H1 (cell line): ENCODE measurements around the gene NAXD. TPM values are rescaled to one million over a fixed set of nuclear protein-coding genes. Genes with fewer than 3 reads are reported as not detected.

Source experiments
- CTCF ChIA-PET: fragments of 300-600 bp; sonication (Branson Sonifier 250); formaldehyde crosslinking; loops from one replicate; lab custom pipeline; 2021; ENCODE audit not compliant: partially characterized antibody; lab: Charles Lee
- POLR2A ChIA-PET: fragments of 300-600 bp; sonication (Branson Sonifier 250); formaldehyde crosslinking; loops from one replicate; lab custom pipeline; 2021; ENCODE audit warnings: inconsistent platforms; ENCODE audit not compliant: partially characterized antibody; lab: Charles Lee
- DNase-seq, 2 experiments: peaks; one replicate each; pipeline versions ENCODE4 v3.0.0 to v3.0.0-alpha.2; 2010 to 2022; ENCODE audit warnings: low spot score in 2 of 2, low read depth in 1 of 2, mixed read lengths in 1 of 2
- FAIRE-seq: peaks from 2 replicates; lab custom pipeline; 2011; peaks lifted over from hg19 to GRCh38; lab: Jason Lieb, UNC
- H2AFZ ChIP-seq: 2 replicates; pipeline ENCODE4 v1.8.1; 2012; ENCODE audit warnings: low read length, inconsistent platforms
- H2AK5ac ChIP-seq: 2 replicates; pipeline ENCODE4 v1.6.1; 2013; ENCODE audit warnings: low read depth, low read length
- H2BK120ac ChIP-seq: replicated peaks from 2 replicates; pipeline ENCODE3; 2013; ENCODE audit warnings: low read depth, low read length, inconsistent platforms
- H2BK12ac ChIP-seq: 2 replicates; pipeline ENCODE4 v1.6.1; 2013; ENCODE audit warnings: low read depth, low read length
- H2BK15ac ChIP-seq: 2 replicates; pipeline ENCODE4 v1.6.1; 2013; ENCODE audit warnings: low read length
- H2BK20ac ChIP-seq: 2 replicates; pipeline ENCODE4 v1.6.1; 2013; ENCODE audit warnings: low read length
- H2BK5ac ChIP-seq: 2 replicates; pipeline ENCODE4 v1.6.1; 2013; ENCODE audit warnings: low read depth, low read length
- H3K14ac ChIP-seq: 2 replicates; pipeline ENCODE4 v1.6.1; 2013; ENCODE audit warnings: inconsistent platforms; ENCODE audit not compliant: insufficient read length
- H3K18ac ChIP-seq: 2 replicates; pipeline ENCODE4 v1.6.1; 2013; ENCODE audit warnings: low read length; ENCODE audit errors: extremely low read depth
- H3K23ac ChIP-seq: 2 replicates; pipeline ENCODE4 v1.6.1; 2013; ENCODE audit warnings: inconsistent platforms; ENCODE audit not compliant: insufficient read length
- H3K23me2 ChIP-seq: 2 replicates; pipeline ENCODE4 v1.6.1; 2013; ENCODE audit warnings: low read depth, low read length
- H3K27ac ChIP-seq: 2 replicates; pipeline ENCODE4 v1.6.1; 2011; ENCODE audit warnings: low read depth, low read length, inconsistent platforms
- H3K27me3 ChIP-seq, 4 experiments: replicated peaks in 1 of 4; 1 replicate in 1 of 4; 2 replicates in 3 of 4; pipeline versions ENCODE4 v1.6.1 to v1.8.1; 2011 to 2013; ENCODE audit warnings: low read length in 3 of 4, mild to moderate bottlenecking in 3 of 4, inconsistent platforms in 2 of 4, mixed read lengths in 2 of 4, moderate library complexity in 1 of 4; ENCODE audit not compliant: control insufficient read depth in 3 of 4, insufficient read depth in 3 of 4; ENCODE audit errors: extremely low read depth in 1 of 4
- H3K36me3 ChIP-seq, 4 experiments: 2 replicates each; pipeline versions ENCODE4 v1.6.1 to v1.8.1; 2011 to 2013; ENCODE audit warnings: mild to moderate bottlenecking in 4 of 4, low read length in 3 of 4, moderate library complexity in 2 of 4, control low read depth in 1 of 4, inconsistent platforms in 1 of 4; ENCODE audit not compliant: insufficient read depth in 4 of 4, control insufficient read depth in 2 of 4
- H3K4ac ChIP-seq: replicated peaks from 2 replicates; pipeline ENCODE3; 2013; ENCODE audit warnings: low read length, low read depth, mixed read lengths, inconsistent platforms; ENCODE audit not compliant: insufficient read length
- H3K4me1 ChIP-seq, 4 experiments: replicated peaks in 1 of 4; 1 replicate in 1 of 4; 2 replicates in 3 of 4; pipeline versions ENCODE4 v1.6.1 to v1.8.1; 2011 to 2013; ENCODE audit warnings: low read length in 3 of 4, inconsistent platforms in 2 of 4, mixed read lengths in 1 of 4; ENCODE audit not compliant: insufficient read depth in 4 of 4, control insufficient read depth in 3 of 4
- H3K4me2 ChIP-seq, 2 experiments: 2 replicates each; pipeline versions ENCODE4 v1.6.1 to v1.8.1; 2011 to 2013; ENCODE audit warnings: low read depth in 2 of 2, low read length in 2 of 2, control low read depth in 1 of 2, inconsistent platforms in 1 of 2, mild to moderate bottlenecking in 1 of 2; ENCODE audit not compliant: insufficient read depth in 1 of 2
- H3K4me3 ChIP-seq, 4 experiments: fragments of 200-600, 300-600 bp in 1 of 4; sonication (generic), shearing (Covaris generic), sonication (Bioruptor Twin) in 1 of 4; 2 replicates each; pipeline versions ENCODE4 v1.5.1 to v1.8.1; 2011 to 2016; ENCODE audit warnings: low read length in 4 of 4, low read depth in 3 of 4, control low read depth in 2 of 4, inconsistent platforms in 2 of 4, mild to moderate bottlenecking in 2 of 4, mixed read lengths in 1 of 4, moderate library complexity in 1 of 4; ENCODE audit not compliant: insufficient read depth in 2 of 4; ENCODE audit errors: extremely low read depth in 1 of 4
- H3K56ac ChIP-seq: replicated peaks from 2 replicates; pipeline ENCODE3; 2013; ENCODE audit warnings: low read depth, mild to moderate bottlenecking, mixed read lengths, low read length, inconsistent platforms; ENCODE audit not compliant: insufficient read length
- H3K79me1 ChIP-seq: 2 replicates; pipeline ENCODE4 v1.6.1; 2013; ENCODE audit warnings: low read depth, low read length, control low read depth
- H3K79me2 ChIP-seq, 2 experiments: 2 replicates each; pipeline versions ENCODE4 v1.6.1 to v1.8.1; 2012 to 2013; ENCODE audit warnings: low read length in 2 of 2, mild to moderate bottlenecking in 2 of 2, inconsistent platforms in 1 of 2; ENCODE audit not compliant: insufficient read depth in 2 of 2, control insufficient read depth in 1 of 2
- H3K9ac ChIP-seq, 4 experiments: replicated peaks in 1 of 4; 1 replicate in 1 of 4; 2 replicates in 3 of 4; pipeline versions ENCODE4 v1.6.1 to v1.8.1; 2011 to 2013; ENCODE audit warnings: low read depth in 3 of 4, low read length in 3 of 4, control low read depth in 2 of 4, mild to moderate bottlenecking in 2 of 4, moderate library complexity in 2 of 4, inconsistent platforms in 1 of 4; ENCODE audit errors: extremely low read depth in 1 of 4
- H3K9me3 ChIP-seq, 2 experiments: 2 replicates each; pipeline versions ENCODE4 v1.6.1 to v1.8.1; 2012 to 2013; ENCODE audit warnings: mild to moderate bottlenecking in 2 of 2, moderate library complexity in 2 of 2, control low read depth in 1 of 2, inconsistent platforms in 1 of 2, low read depth in 1 of 2, low read length in 1 of 2, mixed read lengths in 1 of 2; ENCODE audit not compliant: insufficient read depth in 2 of 2
- H4K20me1 ChIP-seq, 2 experiments: replicated peaks in 1 of 2; 2 replicates each; pipeline versions ENCODE3 to v1.8.1; 2011 to 2013; ENCODE audit warnings: inconsistent platforms in 2 of 2, low read length in 2 of 2, mild to moderate bottlenecking in 1 of 2; ENCODE audit not compliant: insufficient read depth in 2 of 2, control insufficient read depth in 1 of 2
- H4K5ac ChIP-seq: 2 replicates; pipeline ENCODE4 v1.6.1; 2013; ENCODE audit warnings: low read length, low read depth, mixed read lengths, inconsistent platforms; ENCODE audit not compliant: insufficient read length
- H4K8ac ChIP-seq: 2 replicates; pipeline ENCODE4 v1.8.0; 2013; ENCODE audit warnings: mild to moderate bottlenecking, moderate library complexity, low read length, inconsistent platforms; ENCODE audit not compliant: insufficient read depth; ENCODE audit errors: extremely low read depth
- H4K91ac ChIP-seq: replicated peaks from 2 replicates; pipeline ENCODE3; 2013; ENCODE audit warnings: low read length, mixed read lengths, inconsistent platforms; ENCODE audit not compliant: insufficient read length
- ASH2L ChIP-seq: fragments of 200-600, 300-600 bp; sonication (generic); IDR thresholded peaks from one replicate; pipeline ENCODE4 v1.7.1; 2017; ENCODE audit warnings: low read length
- CBX5 ChIP-seq: fragments of 300-800, 300-1000 bp; sonication (generic); IDR thresholded peaks from 2 replicates; pipeline ENCODE4 v1.7.1; 2016; ENCODE audit warnings: antibody characterized with exemption, low read length, low read depth
- CTBP2 ChIP-seq: IDR thresholded peaks from 2 replicates; pipeline ENCODE4 v1.7.0; 2011; ENCODE audit warnings: borderline replicate concordance, mild to moderate bottlenecking, moderate library complexity, mixed read lengths, low read length; ENCODE audit not compliant: insufficient read depth, insufficient read length
- RBBP5 ChIP-seq: IDR thresholded peaks from 2 replicates; pipeline ENCODE4 v1.7.1; 2012; ENCODE audit warnings: low read depth, mild to moderate bottlenecking, inconsistent platforms, low read length, moderate library complexity, borderline replicate concordance
- TAF1 ChIP-seq: IDR thresholded peaks from 2 replicates; pipeline ENCODE4 v1.6.1; 2011; ENCODE audit warnings: mild to moderate bottlenecking, low read depth, low read length
- WGBS, 2 experiments: shearing (Covaris generic) in 1 of 2; methylation state at CpG; one replicate each; pipeline versions ENCODE4 v1.1.6 to v1.1.7; 2013 to 2015; ENCODE audit warnings: low lambda C conversion rate in 2 of 2, mixed read lengths in 2 of 2, inconsistent platforms in 1 of 2, low coverage in 1 of 2, missing lambda C conversion rate in 1 of 2; ENCODE audit not compliant: insufficient replicate concordance in 2 of 2, insufficient coverage in 1 of 2, insufficient read length in 1 of 2; ENCODE audit errors: extremely low coverage in 1 of 2, missing lambda C conversion rate in 1 of 2; 5-methylcytosine and 5-hydroxymethylcytosine counted together
- polyA plus RNA-seq, 7 experiments: library from polyadenylated mRNA; depleted of rRNA in 3 of 7; stranded (reverse) in 5 of 7; unstranded in 2 of 7; fragments of >200 nt in 5 of 7; fragments of 200-250 nt in 2 of 7; gene quantifications; 1 replicate in 5 of 7; 2 replicates in 1 of 7; 4 replicates in 1 of 7; pipeline versions ENCODE4 v1.2.1 to v1.2.3, GENCODE V29; 2011 to 2013; ENCODE audit warnings: missing spikeins in 2 of 7, mixed read lengths in 2 of 7
- total RNA-seq: library from RNA; stranded (reverse); fragmentation: NEBNext Ultra II Directional; extraction: Animal tissue kit (Norgen Biotek cat#: 25700); gene quantifications from 2 replicates; pipeline ENCODE4 v1.2.1, GENCODE V29; 2021

The NAXD gene
- total and polyA plus RNA-seq, 2 of the 8 experiments (the other 6 are each of a cell fraction or from before 2014, with no cell fraction given): 25.4 to 35.5 TPM

GRCh38 chr13:110661256-110661655 lies 45.9 kb downstream of the NAXD start:
- Histone ChIP-seq H3K4me1 (no peaks in the 10 kb centered on the region), H3K79me1 (no peaks in the 10 kb centered on the region), H3K4me2 (no peak overlapping the region), H4K91ac (no peak overlapping the region), H3K14ac (no peak overlapping the region), H3K9me3 (peaks cover 11 to 17% of the 10 kb centered on the region in 2 experiments), H3K23me2 (no peaks in the 10 kb centered on the region), H2BK20ac (no peak overlapping the region), H4K5ac (no peak overlapping the region), H3K4ac (no peak overlapping the region), H3K4me3 (no peak overlapping the region), H3K18ac (no peak overlapping the region), H3K23ac (no peak overlapping the region), H2BK120ac (no peak overlapping the region), H3K27ac (no peak overlapping the region), H4K20me1 (no peaks in the 10 kb centered on the region), H3K9ac (no peak overlapping the region), H2BK12ac (no peak overlapping the region), H2BK5ac (no peak overlapping the region), H3K36me3 (peaks cover 0 to 47% (median 21%) of the 10 kb centered on the region in 4 experiments; a peak in 5 of 8 replicates), H2AK5ac (no peak overlapping the region), H4K8ac (no peak overlapping the region), H2AFZ (no peak overlapping the region), H3K79me2 (no peaks in the 10 kb centered on the region), H2BK15ac (no peak overlapping the region), H3K56ac (no peak overlapping the region), H3K27me3 (no peaks in the 10 kb centered on the region)
- FAIRE-seq (no peak), DNase-seq (no peak)
- TF ChIP-seq TAF1 (no peak), CTBP2 (no peak), RBBP5 (no peak), ASH2L (no peak), CBX5 (no peak)
- ChIA-PET POLR2A (interaction anchor here (0.7 to 1.6 kb wide), 2 partner anchors 10 to 16 kb away, joined by 3 to 5 read pairs; no protein-coding TSS in a partner anchor), CTCF (interaction anchor here (1.0 to 1.6 kb wide), 3 partner anchors 9 to 205 kb away, joined by 3 to 4 read pairs (median 3); no protein-coding TSS in a partner anchor)
- 89% methylated on average over 3 of the region's 3 CpGs; no CpG with 5 or more reads in 1 of the 2 experiments for WGBS, 2 experiments
